Measurements from ENCODE around the gene RHBDF1. TPM values are rescaled to one million over a fixed set of nuclear protein-coding genes. Genes with fewer than 3 reads are reported as not detected.
"Not testable (repeated sequence)": the region's sequence is repeated elsewhere in the genome, so short reads cannot be mapped to it uniquely, and the experiment has no call there.

The RHBDF1 gene
- total RNA-seq, 4 donors from 2014 or later, result 14.7 to 79.0 (median 31.1) TPM

GRCh38 chr16:35011-35677, 37.3 kb downstream of the RHBDF1 start:
- no peak for TF ChIP-seq POLR2A (IDR thresholded peaks at IDR 0.05)
- no peak for TF ChIP-seq CTCF (IDR thresholded peaks at IDR 0.05)
- Histone ChIP-seq H3K36me3 (no peaks in the 10 kb centered on the region), H3K4me1 (no peaks in the 10 kb centered on the region), H3K9me3 (no peaks in the 10 kb centered on the region), H3K4me3 (no peak overlapping the region), H3K27me3 (no peaks in the 10 kb centered on the region), H3K27ac (no peak overlapping the region)
- DNase-seq, result no peak
- intact Hi-C loops (cut with DNase I; ENCODE audit: low total_unique reads), result no loop called here

- intact Hi-C loops (cut with DNase I; ENCODE audit: low total_unique reads), result no loop called here
- Histone ChIP-seq H3K9me3 (no peaks in the 10 kb centered on the region), H3K27me3 (no peaks in the 10 kb centered on the region), H3K4me1 (no peaks in the 10 kb centered on the region), H3K4me3 (no peak overlapping the region), H3K36me3 (no peaks in the 10 kb centered on the region), H3K27ac (no peak overlapping the region)
- DNase-seq, result no peak
- no peak for TF ChIP-seq POLR2A (IDR thresholded peaks at IDR 0.05)
- TF ChIP-seq CTCF (IDR thresholded peaks at IDR 0.05), result no peak
These were observed 37.8 kb downstream of the RHBDF1 start for GRCh38 chr16:34648-34987.

- intact Hi-C loops (cut with DNase I; ENCODE audit: low total_unique reads), result no loop called here
- DNase-seq, result no peak
- H3K27ac ChIP-seq, result no peak overlapping the region
These were observed 38.4 kb downstream of the RHBDF1 start for GRCh38 chr16:33877-34647.

GRCh38 chr16:33154-33876, 39.1 kb downstream of the RHBDF1 start:
- H3K27ac ChIP-seq; H3K36me3 ChIP-seq; H3K27me3 ChIP-seq; intact Hi-C loops (cut with DNase I; ENCODE audit: low total_unique reads); DNase-seq; H3K4me1 ChIP-seq; H3K4me3 ChIP-seq; H3K9me3 ChIP-seq: not testable (repeated sequence)

More at GRCh38 chr16:33877-34647, 38.4 kb downstream of the RHBDF1 start:
- H3K27me3 ChIP-seq, result no peaks in the 10 kb centered on the region
- TF ChIP-seq CTCF (IDR thresholded peaks at IDR 0.05), result no peak
- TF ChIP-seq POLR2A (IDR thresholded peaks at IDR 0.05), result no peak
- H3K9me3 ChIP-seq, result no peaks in the 10 kb centered on the region
- H3K4me1 ChIP-seq, result no peaks in the 10 kb centered on the region
- H3K4me3 ChIP-seq, result no peak overlapping the region
- H3K36me3 ChIP-seq, result no peaks in the 10 kb centered on the region

- DNase-seq; H3K27ac ChIP-seq; intact Hi-C loops (cut with DNase I; ENCODE audit: low total_unique reads); H3K27me3 ChIP-seq; H3K4me1 ChIP-seq; H3K9me3 ChIP-seq; H3K4me3 ChIP-seq; H3K36me3 ChIP-seq: not testable (repeated sequence)
These were observed 41.8 kb downstream of the RHBDF1 start for GRCh38 chr16:30627-31026.

- intact Hi-C loops (cut with DNase I; ENCODE audit: low total_unique reads); H3K36me3 ChIP-seq; DNase-seq: not testable (repeated sequence)
These were observed 46.5 kb downstream of the RHBDF1 start for GRCh38 chr16:25926-26348.

GRCh38 chr16:24151-24550, 48.3 kb downstream of the RHBDF1 start:
- H3K4me3 ChIP-seq; intact Hi-C loops (cut with DNase I; ENCODE audit: low total_unique reads): not testable (repeated sequence)

More at GRCh38 chr16:25926-26348, 46.5 kb downstream of the RHBDF1 start:
- not testable (repeated sequence) for H3K4me3 ChIP-seq, H3K9me3 ChIP-seq, H3K4me1 ChIP-seq, H3K27ac ChIP-seq, H3K27me3 ChIP-seq

GRCh38 chr16:20886-21285, 51.5 kb downstream of the RHBDF1 start:
- H3K27me3 ChIP-seq; H3K4me3 ChIP-seq; intact Hi-C loops (cut with DNase I; ENCODE audit: low total_unique reads); H3K27ac ChIP-seq; H3K4me1 ChIP-seq; DNase-seq; H3K36me3 ChIP-seq; H3K9me3 ChIP-seq: not testable (repeated sequence)

More at GRCh38 chr16:24151-24550, 48.3 kb downstream of the RHBDF1 start:
- not testable (repeated sequence) for DNase-seq, H3K27me3 ChIP-seq, H3K27ac ChIP-seq, H3K36me3 ChIP-seq, H3K9me3 ChIP-seq, H3K4me1 ChIP-seq

GRCh38 chr16:17062-17765, 55.2 kb downstream of the RHBDF1 start:
- H3K4me1 ChIP-seq; H3K27me3 ChIP-seq; intact Hi-C loops (cut with DNase I; ENCODE audit: low total_unique reads); H3K9me3 ChIP-seq; H3K4me3 ChIP-seq; H3K27ac ChIP-seq; H3K36me3 ChIP-seq; DNase-seq: not testable (repeated sequence)
